Inflammatory macrophage (primary cell): ENCODE measurements around the gene GRHL3.

ENCODE experiments used
- DNase-seq, 2 donors: peaks; one replicate each; pipeline ENCODE4 v3.0.0-alpha.2; 2020 to 2022

Gene GRHL3

DNA sequence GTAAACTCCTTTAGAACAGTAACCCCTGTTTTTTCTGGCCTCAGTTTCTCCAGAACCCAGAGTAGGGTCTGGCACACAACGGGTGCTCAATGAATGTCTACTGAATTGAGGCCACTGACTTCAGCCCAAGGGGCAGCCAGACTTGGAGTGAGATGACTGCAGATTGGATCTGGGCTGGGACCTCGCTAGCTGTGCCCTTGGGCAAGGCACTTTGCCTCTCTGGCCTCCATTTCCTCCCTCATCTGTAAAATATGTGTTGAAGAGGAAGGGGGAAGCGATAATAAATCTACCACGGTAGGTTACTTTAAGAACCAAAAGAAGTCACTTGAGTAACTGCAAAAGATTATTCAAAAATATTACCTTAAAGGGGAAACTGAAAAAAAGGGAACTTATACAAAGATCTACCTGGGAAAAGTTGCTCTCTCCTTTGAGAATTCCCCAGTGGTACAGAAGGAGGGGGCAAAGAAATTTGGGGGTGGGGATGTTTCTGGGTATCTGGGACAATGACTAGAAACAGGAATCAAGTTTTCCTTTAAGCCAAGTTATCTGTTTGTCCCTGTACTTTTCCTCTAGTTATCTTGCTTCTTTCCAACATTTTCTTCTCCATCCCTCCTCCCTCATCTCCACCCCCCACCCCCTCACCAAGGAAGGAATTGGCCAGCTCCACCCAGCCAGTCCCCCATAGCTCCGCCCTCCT, 394 bp upstream of the GRHL3 start:
- DNase-seq = no peak

DNA sequence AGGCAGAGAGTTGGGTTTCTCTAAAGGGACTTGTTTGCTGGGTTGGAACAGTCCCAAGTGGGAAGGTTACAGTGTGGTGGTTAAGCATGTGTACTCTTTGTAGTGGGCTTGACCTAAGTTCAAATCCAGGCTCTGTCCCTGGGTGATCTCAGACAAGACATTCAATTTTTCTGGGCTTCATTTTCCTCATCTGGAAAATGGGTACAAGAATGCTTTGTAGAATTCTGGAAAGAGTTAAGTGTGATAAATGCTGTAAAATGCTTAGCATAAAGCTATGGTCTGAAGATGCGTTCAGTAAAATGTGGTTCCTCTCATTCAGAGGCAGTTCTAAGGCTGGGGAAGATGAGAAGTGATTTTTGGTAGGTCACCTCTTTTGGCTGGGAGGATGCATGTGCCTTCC, 805 bp downstream of the GRHL3 start:
- DNase-seq = no peak

DNA sequence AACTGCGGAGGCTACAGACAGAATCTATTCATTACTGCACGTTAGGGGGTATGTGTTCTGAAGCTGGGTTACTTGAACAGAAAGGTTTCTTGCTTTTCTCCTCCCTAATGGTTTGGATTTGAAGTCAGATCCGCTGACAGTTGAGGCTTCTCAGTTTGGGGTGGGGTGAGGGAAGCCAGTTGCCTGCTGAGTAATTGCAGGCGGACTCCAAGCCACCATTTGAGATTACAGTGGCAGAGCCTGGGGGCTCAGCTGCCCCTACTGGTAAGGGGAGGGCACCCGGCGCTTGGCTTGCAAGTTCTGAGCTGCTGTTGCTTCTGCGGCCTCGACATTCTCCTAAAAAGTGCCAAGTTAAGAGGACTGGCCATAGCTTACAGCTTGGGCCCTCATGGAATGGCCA, 2.0 kb downstream of the GRHL3 start:
- no peak for DNase-seq

GRCh38 chr1:24321697-24322469, 2.7 kb downstream of the GRHL3 start:
- peak; percentile 5 to 47 for DNase-seq

DNA sequence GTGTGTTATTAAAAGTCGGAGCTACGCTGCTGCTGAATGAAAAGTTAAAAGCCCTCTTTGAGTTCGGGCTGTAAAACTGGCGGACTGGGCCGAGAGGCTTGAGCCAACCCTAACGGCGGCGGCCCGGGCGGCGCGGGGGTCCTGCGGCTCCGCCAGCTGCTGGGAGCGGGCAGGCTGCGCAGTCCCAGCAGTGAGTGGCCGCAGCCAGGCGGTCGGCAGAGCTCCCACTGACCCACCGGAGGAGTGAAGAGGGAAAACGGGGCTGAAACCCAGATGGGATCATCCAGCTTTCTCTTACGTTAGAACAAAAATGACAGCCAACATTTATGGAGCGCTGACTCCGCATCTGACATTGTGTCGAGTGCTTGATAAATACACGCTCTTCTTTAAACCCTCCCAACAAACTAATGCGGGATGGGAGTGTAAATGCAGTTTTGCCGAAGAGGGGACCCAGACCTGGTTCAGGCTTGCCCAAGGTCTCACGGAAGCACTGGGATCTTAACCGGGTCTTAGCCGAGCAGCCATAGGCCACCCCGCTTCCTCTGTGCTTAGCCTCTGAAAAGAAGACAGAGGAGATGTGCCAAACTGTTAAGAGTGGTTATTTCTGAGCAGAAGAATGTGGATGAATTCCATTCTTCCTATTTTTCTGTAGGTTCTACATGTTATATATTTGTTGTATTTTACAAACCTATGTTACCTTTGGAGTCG, 3.5 kb downstream of the GRHL3 start:
- no peak for DNase-seq

GRCh38 chr1:24323281-24323680, 4.1 kb downstream of the GRHL3 start:
- DNase-seq = no peak

DNA sequence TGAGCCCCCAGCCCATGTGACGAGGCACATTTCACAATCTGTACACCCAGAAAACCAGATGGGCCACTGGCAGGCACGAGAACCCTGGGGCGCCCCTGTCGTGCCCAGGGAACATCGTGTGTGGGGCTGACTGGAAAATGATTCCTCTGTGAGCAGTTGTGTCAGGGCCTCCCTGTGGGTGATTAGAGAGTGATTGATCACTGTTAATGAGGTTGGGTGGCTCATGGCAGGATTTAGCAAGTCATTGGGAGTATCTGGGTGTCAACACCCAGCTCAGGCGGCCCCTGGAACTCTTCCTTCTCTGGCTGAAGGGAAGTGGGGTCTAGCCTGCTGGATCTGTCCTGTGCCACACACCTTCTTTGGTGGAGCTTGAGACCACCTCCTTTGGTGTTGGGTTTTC, 5.7 kb downstream of the GRHL3 start:
- no peak for DNase-seq

- no peak for DNase-seq
Measured at GRCh38 chr1:24325587-24326449, 6.7 kb downstream of the GRHL3 start.

DNA sequence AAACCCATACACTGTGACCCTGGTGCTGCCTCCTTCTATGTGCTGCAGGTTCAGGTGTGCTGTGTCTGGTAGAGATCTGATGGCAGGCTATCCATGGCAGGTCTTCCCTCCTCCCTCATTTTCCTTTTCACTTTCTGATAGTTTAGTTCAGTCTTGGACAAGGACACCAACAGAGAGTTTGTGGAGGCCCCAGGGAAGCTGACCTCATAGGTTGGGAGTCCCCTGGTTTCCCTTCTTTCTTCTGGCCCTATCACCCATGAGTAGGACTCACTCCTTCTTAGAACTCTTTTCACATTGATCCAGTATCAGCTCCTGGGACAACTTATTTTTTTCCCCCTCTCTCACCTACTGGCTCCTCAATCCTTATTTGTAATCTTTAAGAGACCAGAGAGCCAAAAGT, 8.3 kb downstream of the GRHL3 start:
- no peak for DNase-seq

GRCh38 chr1:24327891-24328290, 8.7 kb downstream of the GRHL3 start:
- DNase-seq = no peak

- DNase-seq = no peak
Measured at GRCh38 chr1:24329331-24329730, 10.2 kb downstream of the GRHL3 start.

- DNase-seq = no peak
Measured at GRCh38 chr1:24329797-24330543, 10.8 kb downstream of the GRHL3 start.

DNA sequence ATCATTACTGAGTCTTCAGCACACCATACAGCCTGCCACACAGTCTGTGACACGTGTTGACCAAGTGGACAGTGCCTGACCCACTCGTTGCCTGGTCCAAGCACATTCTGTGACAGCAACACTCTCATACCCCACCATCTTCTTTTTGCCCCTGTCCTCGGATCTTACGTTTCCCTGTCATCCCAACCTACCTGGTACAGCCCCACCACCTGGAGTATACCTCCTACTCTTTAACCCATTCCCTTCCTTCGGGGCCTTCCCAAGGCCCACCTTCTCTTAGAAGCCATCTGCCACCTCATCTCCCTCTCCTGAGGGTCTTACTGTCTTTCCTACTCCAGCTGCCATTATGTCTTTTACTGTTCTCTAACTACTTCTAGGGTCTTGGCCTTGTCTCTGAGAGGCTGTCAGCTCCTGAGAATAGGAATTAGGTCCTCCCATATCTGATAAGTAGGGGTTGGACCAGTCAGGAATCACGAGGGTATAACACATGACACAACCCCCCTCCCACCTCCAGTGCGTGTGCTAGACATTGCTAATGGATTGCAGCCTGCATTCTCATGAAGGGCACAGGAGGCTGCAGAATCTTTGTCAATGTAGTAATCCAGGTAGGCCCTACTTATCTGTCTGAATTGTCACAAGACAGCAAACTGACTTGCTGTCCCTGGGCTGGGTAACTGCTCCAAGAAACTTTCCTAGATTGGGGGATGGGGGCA, 13.0 kb downstream of the GRHL3 start:
- no peak for DNase-seq

DNA sequence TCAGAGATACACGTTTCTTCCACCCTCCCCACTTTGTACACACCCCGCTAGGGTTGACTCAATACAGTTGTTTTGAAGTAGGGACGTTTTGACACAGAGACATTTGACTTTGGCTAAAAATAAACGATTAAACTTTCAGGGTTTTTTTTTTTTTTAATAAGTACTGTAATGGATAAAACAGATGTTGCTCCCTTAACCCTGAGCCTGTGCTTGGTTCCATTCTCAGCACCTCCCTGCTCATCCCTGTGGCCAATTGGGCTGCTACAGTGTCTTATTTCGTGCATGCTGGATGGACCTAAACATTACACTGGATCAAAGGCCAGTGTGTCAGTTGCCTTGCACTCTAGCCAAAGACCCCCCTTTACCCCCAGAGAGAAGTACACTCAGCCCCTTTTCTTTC, 16.9 kb downstream of the GRHL3 start:
- no peak for DNase-seq

DNA sequence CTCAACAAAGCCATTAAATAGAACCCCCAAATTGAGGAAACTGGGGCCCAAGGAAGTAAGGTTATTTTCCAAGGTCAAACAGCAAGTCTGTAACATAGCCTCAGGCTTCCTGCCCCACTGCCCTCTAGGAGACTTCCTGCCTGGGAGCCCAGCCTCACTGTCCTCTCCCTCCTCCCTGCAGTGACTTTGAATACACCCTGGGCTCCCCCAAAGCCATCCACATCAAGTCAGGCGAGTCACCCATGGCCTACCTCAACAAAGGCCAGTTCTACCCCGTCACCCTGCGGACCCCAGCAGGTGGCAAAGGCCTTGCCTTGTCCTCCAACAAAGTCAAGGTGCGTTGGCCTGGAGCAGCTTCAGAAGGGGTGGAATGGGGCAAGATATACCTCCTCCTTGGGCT, 18.3 kb downstream of the GRHL3 start:
- no peak for DNase-seq

- DNase-seq = no peak
Measured at GRCh38 chr1:24338447-24338846, 19.3 kb downstream of the GRHL3 start.

GRCh38 chr1:24339996-24340395, 20.8 kb downstream of the GRHL3 start:
- no peak for DNase-seq

GRCh38 chr1:24340770-24341169, 21.6 kb downstream of the GRHL3 start:
- DNase-seq = no peak

GRCh38 chr1:24341260-24341659, 22.1 kb downstream of the GRHL3 start:
- no peak for DNase-seq

- DNase-seq = no peak
Measured at GRCh38 chr1:24343412-24344089, 24.4 kb downstream of the GRHL3 start.
